Measurements from ENCODE around the gene CELF1.
"Not testable (repeated sequence)": the region's sequence is repeated elsewhere in the genome, so short reads cannot be mapped to it uniquely, and the experiment has no call there.

The CELF1 gene

DNA sequence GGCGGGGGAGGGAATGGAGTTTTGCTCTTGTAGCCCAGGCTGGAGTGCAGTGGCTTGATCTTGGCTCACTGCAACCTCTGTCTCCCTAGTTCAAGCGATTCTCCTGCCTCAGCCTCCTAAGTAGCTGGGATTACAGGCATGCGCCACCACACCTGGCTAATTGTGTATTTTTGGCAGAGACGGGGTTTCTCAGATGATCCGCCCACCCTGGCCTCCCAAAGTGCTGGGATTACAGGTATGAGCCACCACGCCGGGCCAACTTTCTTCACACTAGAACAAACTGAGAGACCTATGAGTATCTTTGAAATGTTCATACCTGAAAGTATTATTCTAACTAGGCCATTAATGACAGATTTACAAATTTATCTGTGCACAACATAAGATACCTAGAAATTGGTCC lies 6.7 kb downstream of the CELF1 start:
- not testable (repeated sequence) for H3K27ac ChIP-seq (ENCODE audit: insufficient read depth, low read length, poor library complexity, severe bottlenecking); DNase-seq; H3K9me3 ChIP-seq (ENCODE audit: control insufficient read depth, low read length); H3K27me3 ChIP-seq (replicated peaks; ENCODE audit: control insufficient read depth, insufficient read depth, low read length, poor library complexity, severe bottlenecking); H3K36me3 ChIP-seq (ENCODE audit: control insufficient read depth, insufficient read depth, low read length); H3K4me3 ChIP-seq (ENCODE audit: insufficient read depth, low read depth, low read length, poor library complexity, severe bottlenecking)
- H3K4me1 ChIP-seq (ENCODE audit: control insufficient read depth, insufficient read depth, low read length, poor library complexity, severe bottlenecking), result peaks cover 11% of the 10 kb centered on the region

DNA sequence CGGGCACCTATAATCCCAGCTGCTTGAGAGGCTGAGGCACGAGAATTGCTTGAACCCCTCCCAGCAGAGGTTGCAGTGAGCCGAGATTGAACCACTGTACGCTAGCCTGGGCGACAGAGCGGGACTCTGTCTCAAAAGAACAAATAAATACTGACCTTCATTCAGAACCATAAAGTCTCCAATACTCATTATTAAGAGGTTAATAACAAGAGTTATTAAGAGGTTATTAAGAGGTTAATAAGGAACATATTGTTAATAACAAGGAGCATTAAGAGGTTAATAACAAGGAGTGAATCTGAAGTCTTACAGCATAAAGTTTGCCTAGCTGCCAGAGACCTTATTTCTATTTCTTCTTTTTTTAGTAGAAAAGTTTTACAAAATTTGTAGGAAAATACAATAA lies 7.6 kb downstream of the CELF1 start:
- Histone ChIP-seq H3K27me3 (replicated peaks; ENCODE audit: control insufficient read depth, insufficient read depth, low read length, poor library complexity, severe bottlenecking) (no peaks in the 10 kb centered on the region), H3K4me3 (ENCODE audit: insufficient read depth, low read depth, low read length, poor library complexity, severe bottlenecking) (no peak overlapping the region), H3K4me1 (ENCODE audit: control insufficient read depth, insufficient read depth, low read length, poor library complexity, severe bottlenecking) (peaks cover 8% of the 10 kb centered on the region)

DNA sequence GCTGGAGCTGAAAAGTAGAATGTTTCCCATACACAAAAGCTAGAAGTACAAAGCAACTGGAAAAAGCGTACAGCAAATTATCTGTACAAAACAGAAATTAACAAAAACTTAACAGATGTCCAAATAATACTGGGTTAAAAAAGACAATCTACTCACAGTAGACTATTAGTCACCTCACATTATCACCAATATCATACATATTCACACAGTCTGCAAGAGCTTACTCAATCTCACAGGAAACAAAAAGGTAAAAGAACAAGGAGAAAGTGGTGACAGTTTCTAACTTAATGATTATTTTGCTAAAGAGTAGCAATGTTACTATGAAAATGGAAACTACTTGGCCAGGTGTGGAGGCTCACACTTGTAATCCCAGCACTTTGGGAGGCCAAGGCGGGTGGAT lies 11.9 kb downstream of the CELF1 start:
- no peak for DNase-seq
- no peak overlapping the region for H3K4me3 ChIP-seq (ENCODE audit: insufficient read depth, low read depth, low read length, poor library complexity, severe bottlenecking)
- no peak overlapping the region for H3K27ac ChIP-seq (ENCODE audit: insufficient read depth, low read length, poor library complexity, severe bottlenecking)
- H3K4me1 ChIP-seq (ENCODE audit: control insufficient read depth, insufficient read depth, low read length, poor library complexity, severe bottlenecking), result peaks cover 11% of the 10 kb centered on the region
- H3K27me3 ChIP-seq (replicated peaks; ENCODE audit: control insufficient read depth, insufficient read depth, low read length, poor library complexity, severe bottlenecking), result no peaks in the 10 kb centered on the region
- no peaks in the 10 kb centered on the region for H3K36me3 ChIP-seq (ENCODE audit: control insufficient read depth, insufficient read depth, low read length)
- no peaks in the 10 kb centered on the region for H3K9me3 ChIP-seq (ENCODE audit: control insufficient read depth, low read length)

More for the DNA sequence above, 7.6 kb downstream of the CELF1 start:
- no peak overlapping the region for H3K27ac ChIP-seq (ENCODE audit: insufficient read depth, low read length, poor library complexity, severe bottlenecking)
- no peaks in the 10 kb centered on the region for H3K36me3 ChIP-seq (ENCODE audit: control insufficient read depth, insufficient read depth, low read length)
- DNase-seq, result no peak
- H3K9me3 ChIP-seq (ENCODE audit: control insufficient read depth, low read length), result no peaks in the 10 kb centered on the region

DNA sequence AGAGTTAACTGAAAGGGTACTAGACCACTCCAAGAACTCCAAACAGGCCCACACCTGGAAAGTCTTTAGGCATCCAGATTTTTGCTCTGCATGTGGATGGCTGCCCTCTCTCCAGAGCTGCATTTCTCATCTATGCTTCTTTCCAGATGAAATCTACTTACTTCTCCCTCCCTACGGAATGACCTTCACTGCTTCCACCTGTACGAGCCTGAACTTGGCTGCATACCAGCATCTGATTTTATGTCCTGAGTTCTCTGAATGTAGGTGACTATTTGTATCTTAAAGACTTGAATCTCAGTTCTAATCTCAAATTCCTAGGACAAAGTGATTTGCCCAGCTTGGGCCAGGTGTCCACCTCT lies 13.3 kb downstream of the CELF1 start:
- Histone ChIP-seq H3K4me3 (ENCODE audit: insufficient read depth, low read depth, low read length, poor library complexity, severe bottlenecking) (no peak overlapping the region), H3K27ac (ENCODE audit: insufficient read depth, low read length, poor library complexity, severe bottlenecking) (no peak overlapping the region), H3K9me3 (ENCODE audit: control insufficient read depth, low read length) (no peaks in the 10 kb centered on the region), H3K4me1 (ENCODE audit: control insufficient read depth, insufficient read depth, low read length, poor library complexity, severe bottlenecking) (peaks cover 11% of the 10 kb centered on the region), H3K27me3 (replicated peaks; ENCODE audit: control insufficient read depth, insufficient read depth, low read length, poor library complexity, severe bottlenecking) (no peaks in the 10 kb centered on the region), H3K36me3 (ENCODE audit: control insufficient read depth, insufficient read depth, low read length) (peaks cover 4% of the 10 kb centered on the region)
- DNase-seq, result no peak

DNA sequence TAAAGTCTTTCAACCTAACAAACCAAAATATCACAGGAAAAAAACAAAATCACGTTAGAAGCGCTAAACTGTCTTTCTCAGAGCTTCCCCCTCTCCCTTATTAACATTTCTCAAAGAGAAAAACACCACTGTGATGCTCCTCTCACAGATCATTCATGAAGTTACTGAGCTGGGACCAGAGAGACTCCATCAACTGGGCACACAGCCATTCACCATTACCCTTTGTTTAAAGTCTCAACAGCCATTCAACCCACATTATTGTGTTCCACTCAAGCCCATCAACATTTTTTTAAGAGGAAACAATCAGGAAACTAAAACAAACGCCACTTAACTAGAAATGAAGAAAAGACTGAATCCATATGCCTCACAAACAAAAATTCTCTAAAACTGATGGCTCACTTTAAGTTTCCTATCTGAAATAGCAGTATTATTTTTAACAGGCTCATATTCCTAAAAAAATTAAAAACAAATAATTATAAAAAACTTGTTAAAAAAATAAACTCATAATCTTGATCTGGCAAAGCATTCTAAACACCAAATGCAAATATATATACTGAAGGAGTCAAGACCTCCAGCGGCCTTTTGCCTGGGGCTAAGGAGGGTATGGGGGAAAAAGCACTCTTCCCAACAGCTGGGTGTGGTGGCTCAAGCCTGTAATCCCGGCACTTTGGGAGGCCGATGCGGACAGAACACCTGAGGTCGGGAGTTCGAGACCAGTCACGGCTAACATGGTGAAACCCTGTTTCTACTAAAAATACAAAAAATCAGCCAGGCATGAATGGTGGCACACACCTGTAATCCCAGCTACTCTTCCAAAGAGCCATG lies 14.0 kb downstream of the CELF1 start:
- peaks cover 11% of the 10 kb centered on the region for H3K4me1 ChIP-seq (ENCODE audit: control insufficient read depth, insufficient read depth, low read length, poor library complexity, severe bottlenecking)
- no peaks in the 10 kb centered on the region for H3K9me3 ChIP-seq (ENCODE audit: control insufficient read depth, low read length)
- no peak overlapping the region for H3K27ac ChIP-seq (ENCODE audit: insufficient read depth, low read length, poor library complexity, severe bottlenecking)
- peaks cover 4% of the 10 kb centered on the region for H3K36me3 ChIP-seq (ENCODE audit: control insufficient read depth, insufficient read depth, low read length)
- no peaks in the 10 kb centered on the region for H3K27me3 ChIP-seq (replicated peaks; ENCODE audit: control insufficient read depth, insufficient read depth, low read length, poor library complexity, severe bottlenecking)
- no peak for DNase-seq
- no peak overlapping the region for H3K4me3 ChIP-seq (ENCODE audit: insufficient read depth, low read depth, low read length, poor library complexity, severe bottlenecking)

DNA sequence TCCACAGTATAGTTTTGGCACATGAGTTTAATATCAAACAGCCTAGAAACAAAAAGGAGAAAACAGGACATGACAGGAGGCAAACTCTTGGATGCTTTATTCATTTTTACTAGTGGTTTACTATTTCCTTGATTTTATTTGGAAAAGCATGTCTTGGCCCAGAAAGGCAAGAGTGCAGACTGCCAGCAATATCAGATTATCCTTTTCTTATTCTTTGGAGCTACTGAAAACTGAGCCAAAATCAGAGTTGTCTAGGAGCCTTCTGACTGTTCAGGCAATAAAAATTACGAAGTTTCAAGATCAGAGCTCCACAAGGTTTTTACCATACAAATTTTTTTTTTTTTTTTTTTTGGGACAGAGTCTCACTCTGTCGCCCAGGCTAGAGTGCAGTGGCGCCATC lies 16.0 kb downstream of the CELF1 start:
- peaks cover 12% of the 10 kb centered on the region for H3K4me1 ChIP-seq (ENCODE audit: control insufficient read depth, insufficient read depth, low read length, poor library complexity, severe bottlenecking)

DNA sequence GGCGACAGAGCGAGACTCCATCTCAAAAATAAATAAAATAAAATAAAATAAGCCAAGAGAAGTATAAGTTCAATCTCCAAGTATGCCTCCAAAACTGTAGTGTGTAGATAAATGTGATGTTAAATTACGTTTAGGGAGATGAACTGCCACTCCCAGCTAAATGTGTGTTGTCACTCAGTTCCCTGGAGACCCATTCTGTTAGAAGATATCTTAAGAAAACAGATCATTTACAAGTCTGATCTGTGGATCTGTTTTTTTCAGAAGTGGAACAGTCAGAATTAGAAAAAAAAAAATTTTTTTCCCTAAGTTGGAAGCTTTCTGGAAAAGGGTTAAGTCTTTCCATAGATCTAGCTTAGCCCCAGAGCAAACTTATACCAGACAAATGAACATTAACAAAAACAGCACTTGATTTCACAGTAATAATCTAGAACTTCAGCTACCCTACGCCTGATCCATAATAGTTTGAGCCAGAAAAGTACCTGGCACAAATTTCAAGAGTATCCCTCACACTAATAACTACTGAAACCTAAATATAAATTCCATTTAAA lies 18.2 kb downstream of the CELF1 start:
- no peak overlapping the region for H3K27ac ChIP-seq (ENCODE audit: insufficient read depth, low read length, poor library complexity, severe bottlenecking)
- H3K9me3 ChIP-seq (ENCODE audit: control insufficient read depth, low read length), result no peaks in the 10 kb centered on the region
- H3K4me3 ChIP-seq (ENCODE audit: insufficient read depth, low read depth, low read length, poor library complexity, severe bottlenecking), result no peak overlapping the region
- H3K4me1 ChIP-seq (ENCODE audit: control insufficient read depth, insufficient read depth, low read length, poor library complexity, severe bottlenecking), result peaks cover 6% of the 10 kb centered on the region
- H3K27me3 ChIP-seq (replicated peaks; ENCODE audit: control insufficient read depth, insufficient read depth, low read length, poor library complexity, severe bottlenecking), result no peaks in the 10 kb centered on the region
- DNase-seq, result no peak
- peaks cover 5% of the 10 kb centered on the region for H3K36me3 ChIP-seq (ENCODE audit: control insufficient read depth, insufficient read depth, low read length)

More for the DNA sequence above, 16.0 kb downstream of the CELF1 start:
- no peak overlapping the region for H3K4me3 ChIP-seq (ENCODE audit: insufficient read depth, low read depth, low read length, poor library complexity, severe bottlenecking)
- DNase-seq, result no peak
- H3K27ac ChIP-seq (ENCODE audit: insufficient read depth, low read length, poor library complexity, severe bottlenecking), result no peak overlapping the region
- H3K9me3 ChIP-seq (ENCODE audit: control insufficient read depth, low read length), result no peaks in the 10 kb centered on the region
- no peaks in the 10 kb centered on the region for H3K27me3 ChIP-seq (replicated peaks; ENCODE audit: control insufficient read depth, insufficient read depth, low read length, poor library complexity, severe bottlenecking)
- H3K36me3 ChIP-seq (ENCODE audit: control insufficient read depth, insufficient read depth, low read length), result peaks cover 4% of the 10 kb centered on the region

DNA sequence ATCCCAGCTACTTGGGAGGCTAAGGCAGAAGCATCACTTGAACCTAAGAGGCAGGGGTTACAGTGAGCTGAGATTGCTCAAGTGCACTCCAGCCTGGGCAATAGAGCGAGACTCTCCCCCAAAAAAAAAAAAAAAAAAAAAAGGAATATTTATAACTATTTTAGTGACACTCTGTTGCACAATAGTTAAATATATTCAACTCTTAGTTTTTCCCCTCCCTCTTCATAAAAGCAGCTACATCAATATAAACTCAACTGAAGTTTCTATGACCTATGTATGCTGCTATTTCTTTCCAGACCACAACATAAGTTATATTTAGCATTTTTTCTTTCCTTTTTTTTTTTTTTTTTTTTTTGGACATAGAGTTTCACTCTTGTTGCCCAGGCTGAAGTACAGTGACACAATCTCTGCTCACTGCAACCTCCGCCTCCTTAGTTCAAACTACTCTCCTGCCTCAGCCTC lies 19.2 kb downstream of the CELF1 start:
- no peaks in the 10 kb centered on the region for H3K9me3 ChIP-seq (ENCODE audit: control insufficient read depth, low read length)
- no peaks in the 10 kb centered on the region for H3K27me3 ChIP-seq (replicated peaks; ENCODE audit: control insufficient read depth, insufficient read depth, low read length, poor library complexity, severe bottlenecking)
- no peak for DNase-seq
- H3K4me3 ChIP-seq (ENCODE audit: insufficient read depth, low read depth, low read length, poor library complexity, severe bottlenecking), result no peak overlapping the region
- H3K27ac ChIP-seq (ENCODE audit: insufficient read depth, low read length, poor library complexity, severe bottlenecking), result no peak overlapping the region
- peaks cover 8% of the 10 kb centered on the region for H3K36me3 ChIP-seq (ENCODE audit: control insufficient read depth, insufficient read depth, low read length)
- peaks cover 6% of the 10 kb centered on the region for H3K4me1 ChIP-seq (ENCODE audit: control insufficient read depth, insufficient read depth, low read length, poor library complexity, severe bottlenecking)

DNA sequence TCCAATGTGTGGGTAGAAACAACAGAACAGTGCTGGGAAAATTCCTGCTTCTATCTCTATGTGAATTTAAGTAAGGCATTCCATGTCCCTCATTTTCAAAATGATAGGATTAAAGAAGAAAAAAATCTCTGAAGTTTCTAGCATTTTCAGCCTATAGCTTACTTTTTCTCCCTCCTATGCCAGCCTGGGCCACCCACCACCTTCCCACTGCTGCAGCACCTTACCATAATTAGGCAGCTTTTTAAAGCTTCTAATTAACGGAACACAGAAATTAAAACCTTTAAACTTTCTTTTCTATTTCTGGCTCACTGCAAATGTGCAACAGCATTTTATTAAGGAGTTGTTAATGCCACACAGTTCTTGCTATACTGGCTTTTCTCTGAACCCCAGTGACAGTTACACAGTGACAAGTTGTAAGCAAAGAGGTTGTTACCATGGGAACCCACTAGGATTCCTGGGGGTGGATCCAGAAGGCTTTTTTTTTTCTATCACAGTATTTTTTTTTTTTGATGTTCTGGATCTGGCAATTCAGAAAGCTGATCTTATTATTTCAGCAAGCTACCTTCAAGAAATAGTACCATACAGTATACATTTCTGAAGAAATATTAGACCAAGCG lies 20.2 kb downstream of the CELF1 start:
- no peaks in the 10 kb centered on the region for H3K9me3 ChIP-seq (ENCODE audit: control insufficient read depth, low read length)

DNA sequence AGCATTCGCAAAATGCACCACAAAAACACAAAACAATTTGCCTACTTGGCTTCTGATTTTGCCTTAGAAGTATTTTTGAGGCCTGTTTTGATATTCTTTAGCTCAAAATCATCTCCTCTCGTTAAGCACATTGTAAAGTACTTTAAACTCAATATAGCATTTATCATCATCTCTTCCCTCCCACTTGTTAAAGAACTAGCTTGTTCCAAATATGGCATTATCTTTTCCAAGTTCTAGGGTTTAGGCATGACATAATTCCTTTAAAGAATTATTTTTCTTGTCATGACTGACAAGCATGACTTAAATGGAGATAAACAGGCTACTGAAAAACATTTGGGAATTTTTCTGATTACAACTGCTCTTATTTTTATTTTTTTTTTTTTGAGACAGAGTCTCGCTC lies 21.3 kb downstream of the CELF1 start:
- no peaks in the 10 kb centered on the region for H3K9me3 ChIP-seq (ENCODE audit: control insufficient read depth, low read length)
- DNase-seq, result no peak
- no peak overlapping the region for H3K27ac ChIP-seq (ENCODE audit: insufficient read depth, low read length, poor library complexity, severe bottlenecking)
- no peak overlapping the region for H3K4me3 ChIP-seq (ENCODE audit: insufficient read depth, low read depth, low read length, poor library complexity, severe bottlenecking)
- peaks cover 8% of the 10 kb centered on the region for H3K36me3 ChIP-seq (ENCODE audit: control insufficient read depth, insufficient read depth, low read length)
- H3K27me3 ChIP-seq (replicated peaks; ENCODE audit: control insufficient read depth, insufficient read depth, low read length, poor library complexity, severe bottlenecking), result no peaks in the 10 kb centered on the region
- peaks cover 6% of the 10 kb centered on the region for H3K4me1 ChIP-seq (ENCODE audit: control insufficient read depth, insufficient read depth, low read length, poor library complexity, severe bottlenecking)

More for the DNA sequence above, 20.2 kb downstream of the CELF1 start:
- no peaks in the 10 kb centered on the region for H3K27me3 ChIP-seq (replicated peaks; ENCODE audit: control insufficient read depth, insufficient read depth, low read length, poor library complexity, severe bottlenecking)
- peaks cover 6% of the 10 kb centered on the region for H3K4me1 ChIP-seq (ENCODE audit: control insufficient read depth, insufficient read depth, low read length, poor library complexity, severe bottlenecking)
- H3K27ac ChIP-seq (ENCODE audit: insufficient read depth, low read length, poor library complexity, severe bottlenecking), result no peak overlapping the region
- peaks cover 8% of the 10 kb centered on the region for H3K36me3 ChIP-seq (ENCODE audit: control insufficient read depth, insufficient read depth, low read length)
- no peak overlapping the region for H3K4me3 ChIP-seq (ENCODE audit: insufficient read depth, low read depth, low read length, poor library complexity, severe bottlenecking)
- no peak for DNase-seq
